ENCODE results near the gene WDFY1.

The WDFY1 gene

DNA sequence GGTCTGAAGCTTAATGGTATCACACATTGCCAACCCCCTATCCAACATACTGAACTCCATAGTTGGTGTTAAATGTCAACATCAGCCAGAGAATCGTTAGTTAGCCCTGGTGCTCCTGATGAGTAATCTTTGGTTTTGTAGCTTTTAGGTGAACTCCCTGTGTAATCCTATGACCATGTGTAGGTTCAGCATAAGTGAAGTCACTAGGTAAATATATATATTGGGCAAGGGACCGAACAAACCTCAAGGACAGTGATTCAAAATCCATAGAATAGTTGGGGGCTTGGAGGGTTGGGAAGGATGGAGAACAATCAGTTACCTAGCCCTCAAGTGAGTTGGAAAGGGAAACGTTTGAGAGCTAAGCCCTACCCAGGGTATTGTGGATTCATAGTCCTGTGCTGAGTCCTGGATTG, 91.7 kb downstream of the WDFY1 start:
- no peak for DNase-seq

DNA sequence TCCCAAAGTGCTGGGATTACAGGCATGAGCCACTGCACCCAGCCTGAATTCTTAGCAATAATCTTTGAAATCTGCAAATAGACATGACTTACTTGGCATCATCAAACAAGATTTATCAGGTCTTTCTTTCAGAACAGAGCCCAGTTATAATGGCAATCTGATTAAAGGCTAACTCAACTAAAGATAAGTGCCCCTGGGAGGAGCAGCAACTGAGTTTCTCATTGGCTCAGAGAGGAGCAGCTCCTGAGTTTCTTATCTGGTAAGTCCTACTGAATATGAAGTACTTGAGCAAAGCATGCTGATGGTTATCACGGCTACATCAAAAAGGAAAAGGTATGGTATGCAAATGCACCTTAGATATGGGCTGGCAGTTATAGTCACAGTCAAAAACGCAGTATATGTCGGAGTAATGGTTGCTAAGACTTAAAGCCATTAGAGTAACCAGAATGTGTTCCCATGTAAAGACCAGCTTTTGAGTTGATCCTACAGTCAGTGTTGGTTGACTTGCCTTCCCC, 92.8 kb downstream of the WDFY1 start:
- no peak for DNase-seq

DNA sequence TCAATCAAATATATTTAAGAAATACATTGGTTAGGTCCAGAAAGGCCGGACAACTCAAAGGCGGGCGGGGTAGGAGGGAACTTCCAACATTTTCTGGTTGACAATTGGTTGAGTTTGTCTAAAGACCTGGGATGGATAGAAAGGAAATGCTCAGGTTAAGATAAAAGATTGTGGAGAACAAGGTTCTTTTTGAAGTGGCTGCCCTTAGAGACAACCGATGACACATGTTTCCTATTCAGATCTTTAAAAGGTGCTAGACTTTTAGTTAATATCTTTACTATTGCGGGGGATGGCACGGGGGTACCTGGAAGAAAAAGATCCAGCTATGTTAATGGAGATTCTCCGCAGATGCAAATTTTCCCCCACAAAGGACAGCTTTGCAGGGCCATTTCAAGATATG, 97.7 kb downstream of the WDFY1 start:
- DNase-seq, result no peak

- no peak for DNase-seq
These were observed 98.6 kb downstream of the WDFY1 start for GRCh38 chr2:223846515-223846914.

- DNase-seq, result no peak
These were observed 103.5 kb downstream of the WDFY1 start for GRCh38 chr2:223841436-223842190.

DNA sequence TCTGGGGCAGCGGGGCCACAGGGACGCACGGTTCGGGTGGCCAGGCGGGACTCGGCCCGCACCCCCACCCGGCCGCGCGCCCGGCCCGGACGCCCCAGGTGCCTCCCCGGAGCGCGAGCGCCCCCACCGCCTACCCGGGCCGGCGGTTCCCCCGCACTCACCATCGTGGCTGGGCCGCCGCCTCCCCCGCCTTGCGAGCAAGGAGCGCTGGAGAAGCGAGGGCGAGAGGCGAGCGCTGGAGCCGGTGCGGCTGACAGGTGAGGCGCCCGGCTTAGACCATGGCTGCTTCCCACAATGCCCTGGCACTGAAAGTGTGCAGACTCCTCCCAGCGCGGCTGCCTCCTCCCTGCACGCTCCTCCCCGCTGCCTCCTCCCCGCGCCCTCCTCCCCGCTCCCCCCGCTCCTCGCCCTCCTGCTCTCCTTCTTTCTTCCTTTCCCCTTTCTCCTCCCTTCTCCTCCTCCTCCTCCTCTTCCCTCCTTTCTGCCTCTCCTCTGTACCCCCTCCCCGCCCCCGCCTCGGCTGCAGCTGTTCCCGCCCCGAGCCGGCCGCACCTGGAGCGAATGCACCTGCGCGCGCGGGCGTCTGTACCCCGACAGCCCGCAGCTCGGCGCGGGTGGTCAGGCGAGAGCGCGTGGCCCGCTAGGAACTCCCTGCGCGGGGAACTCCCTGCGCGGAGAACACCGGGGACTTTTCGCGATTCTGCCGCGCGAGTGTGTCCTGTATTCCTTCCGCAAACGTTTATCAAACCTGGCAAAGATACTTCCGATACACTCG, 107.7 kb downstream of the WDFY1 start, which contains the start of gene AP1S3:
AP1S3 (minus strand) TSS at position 296 of the 775 bp plus-strand sequence; CDS start at position 164, 132 bp downstream.
- peak; percentile 72 for DNase-seq

- no peak for DNase-seq
These were observed 109.2 kb downstream of the WDFY1 start for GRCh38 chr2:223835701-223836532.

DNA sequence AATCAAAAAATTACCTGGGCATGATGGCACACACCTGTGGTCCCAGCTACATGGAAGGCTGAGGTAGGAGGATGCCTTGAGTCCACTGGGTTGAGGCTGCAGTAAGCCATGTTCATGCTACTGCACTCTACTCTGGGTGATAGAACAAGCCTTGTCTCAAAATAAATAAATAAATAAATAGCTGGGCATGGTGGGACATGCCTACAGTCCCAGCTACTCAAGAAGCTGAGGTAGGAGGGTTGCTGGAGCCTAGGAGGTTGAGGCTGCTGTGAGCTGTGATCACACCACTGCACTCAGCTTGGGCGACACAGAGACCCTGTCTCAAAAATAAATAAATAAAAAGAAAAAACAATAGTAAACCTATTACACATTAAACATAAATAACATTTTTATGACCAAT, 110.7 kb downstream of the WDFY1 start:
- no peak for DNase-seq

DNA sequence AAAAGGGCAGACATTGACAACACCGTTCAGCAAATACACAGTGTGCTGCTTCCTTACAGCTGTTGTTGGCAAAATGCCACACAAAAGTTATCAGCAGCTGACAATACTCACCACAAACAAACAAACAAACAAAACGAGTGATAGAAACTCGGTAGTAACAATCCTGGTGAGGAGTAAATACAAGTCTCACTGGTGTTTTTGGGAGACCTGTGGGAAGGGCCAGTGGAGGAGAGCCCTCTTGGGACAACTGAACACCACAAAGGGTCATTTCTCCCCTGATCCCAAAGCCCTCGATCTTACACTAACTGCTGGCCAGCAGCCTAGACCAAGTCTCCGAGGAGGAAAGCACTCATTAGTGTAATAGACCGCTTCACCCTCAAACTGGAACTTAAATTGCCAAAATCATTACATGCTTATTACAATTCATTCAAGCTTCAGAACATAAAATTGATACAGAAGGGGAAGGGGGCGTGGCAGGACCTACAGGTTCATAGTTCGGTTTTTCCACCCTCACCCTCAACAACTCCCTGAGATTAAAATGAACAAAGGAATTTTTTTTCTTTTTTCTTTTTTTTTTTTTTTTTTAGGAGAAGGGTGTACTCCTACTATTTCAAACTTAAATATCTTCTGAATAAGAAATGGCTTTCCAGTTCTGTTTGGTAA, 112.8 kb downstream of the WDFY1 start:
- DNase-seq, result no peak

DNA sequence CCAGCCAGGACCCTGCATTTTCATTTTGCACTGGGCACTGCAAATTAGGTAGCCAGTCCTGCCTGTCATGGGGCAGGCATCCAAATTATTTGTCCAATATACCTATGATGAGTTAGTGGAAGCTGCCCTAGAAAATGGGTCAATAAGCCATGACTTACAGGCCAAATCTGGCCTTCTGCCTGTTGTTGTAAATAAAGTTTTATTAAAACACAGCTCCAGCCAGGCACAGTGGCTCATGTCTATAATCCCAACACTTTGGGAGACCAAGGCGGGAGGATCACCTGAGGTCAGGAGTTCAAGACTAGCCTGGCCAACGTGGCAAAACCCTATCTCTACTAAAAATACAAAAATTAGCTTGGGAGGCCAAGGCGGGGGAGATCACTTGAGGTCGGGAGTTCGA, 116.0 kb downstream of the WDFY1 start:
- no peak for DNase-seq

DNA sequence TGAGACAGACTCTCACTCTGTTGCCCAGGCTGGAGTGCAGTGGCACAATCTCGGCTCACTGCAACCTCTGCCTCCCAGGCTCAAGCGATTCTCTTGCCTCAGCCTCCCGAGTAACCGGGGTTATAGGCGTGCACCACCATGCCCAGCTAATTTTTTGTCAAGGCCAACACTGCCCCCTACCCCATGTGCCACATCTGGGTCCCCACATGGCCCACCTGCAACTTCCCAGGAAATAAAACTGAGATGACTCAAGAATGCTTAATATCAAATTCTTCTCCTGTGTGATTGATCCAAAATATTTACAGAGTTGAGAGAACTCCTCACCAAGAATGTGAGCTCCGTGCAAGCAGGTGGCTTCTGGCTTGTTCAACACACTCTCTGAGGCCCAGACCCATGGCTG, 116.8 kb downstream of the WDFY1 start:
- DNase-seq, result no peak

DNA sequence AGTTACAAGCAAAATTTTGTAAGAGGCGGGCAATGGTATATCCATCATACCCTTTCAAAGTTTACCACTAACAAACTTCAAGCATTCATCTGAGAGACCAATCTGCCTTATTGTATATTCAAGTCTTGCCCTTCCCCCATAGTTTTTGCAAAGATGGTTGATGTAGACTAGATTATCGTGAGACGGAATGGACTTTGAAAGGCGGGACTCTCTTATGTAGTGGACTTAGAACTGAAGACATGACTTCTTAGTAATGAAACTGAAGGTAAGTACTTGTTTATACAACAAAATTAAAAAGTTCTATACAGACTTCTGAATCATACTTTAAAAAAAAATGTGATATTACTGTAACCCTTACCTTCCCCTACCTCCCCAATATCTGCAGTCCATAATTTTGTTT, 118.1 kb downstream of the WDFY1 start:
- no peak for DNase-seq

Data from activated CD8-positive, alpha-beta memory T cell treated with anti-CD3 and anti-CD28 coated beads, Interleukin-2, amount 50 U/mL, for 4 hours (primary cell).